Esophagus squamous epithelium (tissue), 5 donors: ENCODE data around the gene AP3D1. TPM values are rescaled to one million over a fixed set of nuclear protein-coding genes. Genes with fewer than 3 reads are reported as not detected.
A peak's percentile ranks its signal among the peaks of the same experiment; 100 is the strongest.

Experiments used
- DNase-seq: peaks from one replicate; lab custom pipeline; 2025; lab: John Stamatoyannopoulos, UW
- H3K27ac ChIP-seq, 4 donors: fragments of 200-600 bp; sonication (generic); one replicate each; pipeline ENCODE4 v1.5.1; 2016 to 2019; ENCODE audit warnings: mild to moderate bottlenecking in 1 of 4
- H3K27me3 ChIP-seq, 4 donors: fragments of 200-600 bp; sonication (generic); 1 replicate in 3 of 4; 2 replicates in 1 of 4; pipeline versions ENCODE4 v1.5.1 to v1.6.0; 2017 to 2021; ENCODE audit warnings: antibody characterized with exemption in 1 of 4
- H3K36me3 ChIP-seq, 3 donors: fragments of 200-600 bp; sonication (generic); one replicate each; pipeline ENCODE4 v1.5.1; 2016 to 2019
- H3K4me1 ChIP-seq, 3 donors: fragments of 200-600 bp; sonication (generic); one replicate each; pipeline ENCODE4 v1.5.1; 2017 to 2019
- H3K4me3 ChIP-seq, 4 donors: fragments of 200-600 bp; sonication (generic); 1 replicate in 3 of 4; 2 replicates in 1 of 4; pipeline ENCODE4 v1.5.1; 2016 to 2019; ENCODE audit warnings: mild to moderate bottlenecking in 2 of 4, moderate library complexity in 1 of 4
- H3K9me3 ChIP-seq, 3 donors: fragments of 200-600 bp; sonication (generic); one replicate each; pipeline ENCODE4 v1.5.1; 2016 to 2019
- POLR2A ChIP-seq, 4 donors: fragments of 450-650 bp; IDR thresholded peaks; one replicate each; pipeline ENCODE4 v1.6.1; 2017; ENCODE audit warnings: antibody characterized with exemption in 4 of 4, mild to moderate bottlenecking in 4 of 4, moderate library complexity in 3 of 4
- WGBS, 2 donors: methylation state at CpG; one replicate each; pipeline ENCODE4 v1.1.5; 2018; 5-methylcytosine and 5-hydroxymethylcytosine counted together
- intact Hi-C: fragments of 100-400 bp; cut with DNase I; formaldehyde crosslinking; loops from one replicate; pipeline ENCODE4 v1.15.0; 2022
- total RNA-seq, 4 donors: library from RNA; depleted of rRNA; stranded (reverse); fragments of >200 nt; gene quantifications; one replicate each; pipeline ENCODE4 v1.1.0, GENCODE V29; 2016
- TF ChIP-seq, protein P1 (sequence below), 6 experiments: fragments of 450-650 bp in 4 of 6; fragments of 200-600 bp in 2 of 6; sonication (generic) in 2 of 6; IDR thresholded peaks; one replicate each; pipeline ENCODE4 v1.5.1; 2016 to 2019; ENCODE audit warnings: antibody characterized with exemption in 6 of 6, mild to moderate bottlenecking in 4 of 6, moderate library complexity in 4 of 6
- donor health status: DM: yes; HTN: yes; CAD: no.

AP3D1 gene
- total RNA-seq, 4 donors from 2014 or later, result 47.7 to 99.9 (median 71.8) TPM

DNA sequence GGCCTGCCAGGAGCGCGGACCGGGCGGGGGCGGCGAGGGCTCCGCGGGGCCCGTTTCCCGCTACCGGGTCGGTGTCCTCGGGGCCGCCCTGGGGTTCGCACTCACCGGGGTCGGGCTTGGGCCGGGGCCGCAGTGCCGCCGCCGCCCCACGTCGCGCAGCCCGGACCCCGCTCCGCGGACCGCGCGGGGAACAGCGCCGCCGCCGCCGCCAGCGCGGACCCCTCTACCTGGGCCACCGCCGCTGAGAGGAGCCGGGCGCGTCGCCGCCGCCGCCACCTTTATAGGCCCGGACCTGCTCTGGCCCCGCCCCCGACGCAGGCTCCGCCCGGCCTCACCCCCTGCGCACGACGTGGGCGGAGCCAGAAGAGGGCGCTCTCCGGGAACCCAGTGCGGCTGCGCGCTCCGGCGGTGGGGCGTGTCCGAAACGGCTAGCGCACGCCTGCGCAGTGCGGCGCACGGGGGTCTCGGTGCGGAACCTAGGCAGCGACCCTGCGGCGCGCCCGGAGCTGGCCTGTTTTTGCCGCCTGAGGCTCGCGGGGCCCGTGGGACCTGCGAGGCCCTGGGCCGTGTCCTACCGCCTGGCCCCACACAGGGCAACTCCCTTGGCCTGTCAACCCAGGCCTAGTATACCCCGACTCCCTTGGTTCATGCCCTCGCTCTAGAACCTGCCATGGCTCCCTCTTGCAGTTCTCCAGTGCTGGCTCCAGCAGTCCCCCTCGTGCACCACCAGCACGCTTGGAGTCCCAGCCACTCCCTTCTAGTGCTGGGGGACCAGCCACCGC, 100.2 kb downstream of the AP3D1 start, which contains the start of gene MKNK2:
MKNK2 (minus strand) TSS at position 254 of the 782 bp plus-strand sequence. CDS start 393 bp downstream, outside the sequence.
- Histone ChIP-seq H3K4me3 (peak within 1 kb of the TSS; percentile 94 to 99 (median 98)), H3K27me3 (no peaks in the 10 kb centered on the region), H3K4me1 (peaks cover 78 to 89% (median 81%) of the 10 kb centered on the region in 3 donors), H3K27ac (peak within 1 kb of the TSS; percentile 97 to 99 (median 99)), H3K9me3 (no peaks in the 10 kb centered on the region), H3K36me3 (peaks cover 1 to 34% (median 10%) of the 10 kb centered on the region in 3 donors)
- peak; percentile 68 for DNase-seq
- TF ChIP-seq, protein P1, sequence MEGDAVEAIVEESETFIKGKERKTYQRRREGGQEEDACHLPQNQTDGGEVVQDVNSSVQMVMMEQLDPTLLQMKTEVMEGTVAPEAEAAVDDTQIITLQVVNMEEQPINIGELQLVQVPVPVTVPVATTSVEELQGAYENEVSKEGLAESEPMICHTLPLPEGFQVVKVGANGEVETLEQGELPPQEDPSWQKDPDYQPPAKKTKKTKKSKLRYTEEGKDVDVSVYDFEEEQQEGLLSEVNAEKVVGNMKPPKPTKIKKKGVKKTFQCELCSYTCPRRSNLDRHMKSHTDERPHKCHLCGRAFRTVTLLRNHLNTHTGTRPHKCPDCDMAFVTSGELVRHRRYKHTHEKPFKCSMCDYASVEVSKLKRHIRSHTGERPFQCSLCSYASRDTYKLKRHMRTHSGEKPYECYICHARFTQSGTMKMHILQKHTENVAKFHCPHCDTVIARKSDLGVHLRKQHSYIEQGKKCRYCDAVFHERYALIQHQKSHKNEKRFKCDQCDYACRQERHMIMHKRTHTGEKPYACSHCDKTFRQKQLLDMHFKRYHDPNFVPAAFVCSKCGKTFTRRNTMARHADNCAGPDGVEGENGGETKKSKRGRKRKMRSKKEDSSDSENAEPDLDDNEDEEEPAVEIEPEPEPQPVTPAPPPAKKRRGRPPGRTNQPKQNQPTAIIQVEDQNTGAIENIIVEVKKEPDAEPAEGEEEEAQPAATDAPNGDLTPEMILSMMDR (IDR thresholded peaks at IDR 0.05), result peak; percentile 13 to 96 (median 72)
- TF ChIP-seq POLR2A (IDR thresholded peaks at IDR 0.05), result peak in 3 of 4 donors; percentile 97 to 99 (median 99)
- WGBS, 2 donors, result 30% methylated on average over 4 of the region's 93 CpGs; no CpG with 5 or more reads in 1 of the 2 donors
- intact Hi-C loops, result no loop called here

Other genes with a start within 250 kb of the AP3D1 start
- gene ADAT3, start 246.2 kb downstream of the AP3D1 start, total RNA-seq, result 10 to 100 TPM in 2 of 4 donors, 1 to 10 TPM in 2; 4.7 to 20.4 (median 11.1) TPM
- 100 to 1,000 TPM in 1 of 4 donors, 10 to 100 TPM in 3; 49.8 to 144 (median 83.9) TPM for gene SCAMP4, start 246.2 kb downstream of the AP3D1 start, total RNA-seq
- gene CSNK1G2, start 210.4 kb downstream of the AP3D1 start, total RNA-seq, result 10 to 100 TPM; 40.4 to 68.9 (median 60.3) TPM
- gene BTBD2, start 135.9 kb downstream of the AP3D1 start, total RNA-seq, result 10 to 100 TPM; 42.3 to 79.0 (median 63.8) TPM
- gene MKNK2, start 100.3 kb downstream of the AP3D1 start, total RNA-seq, result 100 to 1,000 TPM; 147 to 300 (median 189) TPM
- 10 to 100 TPM; 22.9 to 26.9 (median 23.6) TPM for gene MOB3A, start 55.2 kb downstream of the AP3D1 start, total RNA-seq
- gene IZUMO4, start 54.7 kb downstream of the AP3D1 start, total RNA-seq, result 10 to 100 TPM in 1 of 4 donors, 1 to 10 TPM in 2, not detected in 1; 3.0 to 11.4 (median 3.2) TPM
- gene DOT1L, start 12.4 kb upstream of the AP3D1 start, total RNA-seq, result 10 to 100 TPM in 3 of 4 donors, 1 to 10 TPM in 1; 8.5 to 24.4 (median 17.0) TPM
- 10 to 100 TPM; 44.8 to 56.5 (median 48.8) TPM for gene PLEKHJ1, start 84.8 kb upstream of the AP3D1 start, total RNA-seq
- gene SF3A2, start 85.3 kb upstream of the AP3D1 start, total RNA-seq, result 10 to 100 TPM; 19.3 to 39.7 (median 31.3) TPM
- gene AMH, start 97.8 kb upstream of the AP3D1 start, total RNA-seq, result 1 to 10 TPM in 1 of 4 donors, under 1 TPM in 2, not detected in 1; 0.76 to 1.1 (median 0.88) TPM
- 1 to 10 TPM in 1 of 4 donors, not detected in 3; 1.5 TPM for gene JSRP1, start 104.9 kb upstream of the AP3D1 start, total RNA-seq
- gene PEAK3, start 130.6 kb upstream of the AP3D1 start, total RNA-seq, result under 1 TPM in 3 of 4 donors, not detected in 1; 0.32 to 0.40 (median 0.38) TPM
- gene LINGO3, start 156.6 kb upstream of the AP3D1 start, total RNA-seq, result under 1 TPM in 1 of 4 donors, not detected in 3; 0.09 TPM
- gene LSM7, start 177.0 kb upstream of the AP3D1 start, total RNA-seq, result 100 to 1,000 TPM in 3 of 4 donors, 10 to 100 TPM in 1; 97.8 to 163 (median 128) TPM
- gene SPPL2B, start 177.1 kb upstream of the AP3D1 start, total RNA-seq, result 10 to 100 TPM; 14.7 to 37.7 (median 36.2) TPM
- gene TMPRSS9, start 208.7 kb upstream of the AP3D1 start, total RNA-seq, result under 1 TPM in 1 of 4 donors, not detected in 3; 0.19 TPM